Activated CD8-positive, alpha-beta T cell treated with anti-CD3 and anti-CD28 coated beads for 36 hours (primary cell): ENCODE data around the gene SYT17. TPM values are rescaled to one million over a fixed set of nuclear protein-coding genes. Genes with fewer than 3 reads are reported as not detected.
A peak's percentile ranks its signal among the peaks of the same experiment; 100 is the strongest.

ENCODE experiments used
- ATAC-seq: fragments of 200-7000 bp; cut with Tn5 transposase; one replicate; pipeline ENCODE4 v1.10.0; 2021; ENCODE audit warnings: mild to moderate bottlenecking, moderate library complexity
- CTCF ChIA-PET: fragments of 350-600 bp; sonication (Branson Sonifier 250); formaldehyde crosslinking; loops from one replicate; lab custom pipeline; 2021; ENCODE audit warnings: antibody characterized with exemption; lab: Charles Lee
- POLR2A ChIA-PET: fragments of 350-600 bp; sonication (Branson Sonifier 250); formaldehyde crosslinking; loops from one replicate; lab custom pipeline; 2021; ENCODE audit warnings: antibody characterized with exemption; lab: Charles Lee
- DNase-seq: peaks from one replicate; pipeline ENCODE4 v3.0.0-alpha.2; 2020
- H3K27ac Mint-ChIP-seq: one replicate; pipeline ENCODE4 v1.8.0; 2021; ENCODE audit warnings: mild to moderate bottlenecking, mixed read lengths
- H3K27me3 Mint-ChIP-seq: one replicate; pipeline ENCODE4 v1.8.0; 2021; ENCODE audit warnings: mixed read lengths
- H3K36me3 Mint-ChIP-seq: one replicate; pipeline ENCODE4 v1.8.0; 2021; ENCODE audit warnings: low read depth, mixed read lengths
- H3K4me1 Mint-ChIP-seq: one replicate; pipeline ENCODE4 v1.8.0; 2021; ENCODE audit warnings: low read depth, mixed read lengths
- H3K4me3 Mint-ChIP-seq: one replicate; pipeline ENCODE4 v1.8.0; 2021; ENCODE audit warnings: mild to moderate bottlenecking, moderate library complexity, mixed read lengths
- H3K9me3 Mint-ChIP-seq: one replicate; pipeline ENCODE4 v1.8.0; 2021; ENCODE audit warnings: mixed read lengths
- CTCF ChIP-seq: fragments of 200-600 bp; IDR thresholded peaks from one replicate; pipeline ENCODE4 v1.8.0; 2022; ENCODE audit warnings: antibody characterized with exemption, mild to moderate bottlenecking
- intact Hi-C: fragments of 100-400 bp; cut with micrococcal nuclease; formaldehyde crosslinking; loops from one replicate; pipeline ENCODE4 v1.10.0; 2022
- total RNA-seq, 2 experiments: library from RNA; stranded (reverse); gene quantifications; one replicate each; pipeline ENCODE4 v1.2.3, GENCODE V29; 2021

SYT17 gene
- total RNA-seq, 2 experiments from 2014 or later, result 0.59 TPM; not detected in 1

- CTCF ChIA-PET, result no interaction called here
- no peak for TF ChIP-seq CTCF
- no peak overlapping the region for H3K27ac Mint-ChIP-seq
Measured at GRCh38 chr16:19174478-19174877, 6.4 kb downstream of the SYT17 start.

GRCh38 chr16:19175492-19176262 lies 7.6 kb downstream of the SYT17 start:
- Mint-ChIP-seq H3K36me3 (no peaks in the 10 kb centered on the region), H3K27me3 (peaks cover 7% of the 10 kb centered on the region), H3K4me3 (no peak overlapping the region), H3K4me1 (no peaks in the 10 kb centered on the region), H3K9me3 (no peaks in the 10 kb centered on the region), H3K27ac (no peak overlapping the region)
- ChIA-PET POLR2A (no interaction called here), CTCF (interaction anchor here (1.8 to 6.4 kb wide), 2 partner anchors 30 to 90 kb away, joined by 4 to 53 read pairs; no protein-coding TSS in a partner anchor)
- intact Hi-C loops, result no loop called here
- TF ChIP-seq CTCF, result no peak
- no peak for ATAC-seq
- DNase-seq, result no peak

More at GRCh38 chr16:19174478-19174877, 6.4 kb downstream of the SYT17 start:
- Mint-ChIP-seq H3K9me3 (no peaks in the 10 kb centered on the region), H3K4me1 (no peaks in the 10 kb centered on the region), H3K27me3 (peaks cover 11% of the 10 kb centered on the region), H3K36me3 (no peaks in the 10 kb centered on the region), H3K4me3 (no peak overlapping the region)
- intact Hi-C loops, result no loop called here
- no peak for DNase-seq
- POLR2A ChIA-PET, result no interaction called here
- ATAC-seq, result no peak

- H3K4me3 Mint-ChIP-seq, result no peak overlapping the region
- H3K4me1 Mint-ChIP-seq, result no peaks in the 10 kb centered on the region
- H3K27me3 Mint-ChIP-seq, result peaks cover 5% of the 10 kb centered on the region
- CTCF ChIA-PET, result interaction anchor here (6.4 kb wide), 1 partner anchor 91 kb away, joined by 53 read pairs; no protein-coding TSS in a partner anchor
- DNase-seq (no peak), ATAC-seq (no peak)
- intact Hi-C loops, result no loop called here
- POLR2A ChIA-PET, result no interaction called here
- H3K9me3 Mint-ChIP-seq, result no peaks in the 10 kb centered on the region
- H3K36me3 Mint-ChIP-seq, result no peaks in the 10 kb centered on the region
- TF ChIP-seq CTCF, result no peak
- H3K27ac Mint-ChIP-seq, result no peak overlapping the region
Measured at GRCh38 chr16:19177111-19177739, 9.2 kb downstream of the SYT17 start.

- Mint-ChIP-seq H3K9me3 (no peaks in the 10 kb centered on the region), H3K27ac (no peak overlapping the region), H3K4me3 (no peak overlapping the region), H3K27me3 (peaks cover 4% of the 10 kb centered on the region), H3K4me1 (no peaks in the 10 kb centered on the region), H3K36me3 (no peaks in the 10 kb centered on the region)
- ATAC-seq, result peak; percentile 42
- peak; percentile 58 for DNase-seq
- intact Hi-C loops, result loop anchor here (5.0 kb wide), 1 partner anchor 93 kb away; no protein-coding TSS in a partner anchor
- CTCF ChIA-PET, result interaction anchor here (0.7 to 6.4 kb wide), 11 partner anchors 15 to 267 kb away, joined by 3 to 53 read pairs (median 4); no protein-coding TSS in a partner anchor
- TF ChIP-seq CTCF, result peak; percentile 67
- POLR2A ChIA-PET, result no interaction called here
Measured at GRCh38 chr16:19179546-19180490, 11.8 kb downstream of the SYT17 start.
